WTC11 (cell line): ENCODE data around the gene NDUFS2.

ENCODE experiments used
- ATF2 ChIP-seq: sonication (generic); formaldehyde crosslinking; IDR thresholded peaks from 2 replicates; pipeline ENCODE4 v1.8.1; 2022; ENCODE audit warnings: low read depth, missing genetic modification reagents, borderline replicate concordance
- CTCF ChIP-seq: fragments of 200-600 bp; IDR thresholded peaks from 2 replicates; pipeline ENCODE4 v1.8.0; 2022; ENCODE audit warnings: antibody characterized with exemption
- ETV6 ChIP-seq: sonication (generic); formaldehyde crosslinking; IDR thresholded peaks from 2 replicates; pipeline ENCODE4 v1.8.1; 2022; ENCODE audit warnings: mild to moderate bottlenecking, missing genetic modification reagents
- FOXK1 ChIP-seq: sonication (generic); formaldehyde crosslinking; IDR thresholded peaks from 2 replicates; pipeline ENCODE4 v1.8.0; 2022; ENCODE audit warnings: mild to moderate bottlenecking, moderate library complexity, missing genetic modification reagents
- NR2C2 ChIP-seq: sonication (generic); formaldehyde crosslinking; IDR thresholded peaks from 2 replicates; pipeline ENCODE4 v1.8.0; 2022; ENCODE audit warnings: mild to moderate bottlenecking, missing genetic modification reagents
- TCF7 ChIP-seq: sonication (generic); formaldehyde crosslinking; IDR thresholded peaks from 2 replicates; pipeline ENCODE4 v1.8.0; 2022; ENCODE audit warnings: mild to moderate bottlenecking, low read depth, missing genetic modification reagents, moderate library complexity
- TEAD1 ChIP-seq: sonication (generic); formaldehyde crosslinking; IDR thresholded peaks from 2 replicates; pipeline ENCODE4 v1.8.0; 2022; ENCODE audit warnings: mild to moderate bottlenecking, missing genetic modification reagents
- ZNF512 ChIP-seq: sonication (generic); formaldehyde crosslinking; IDR thresholded peaks from 2 replicates; pipeline ENCODE4 v1.8.1; 2022; ENCODE audit warnings: missing genetic modification reagents, borderline replicate concordance
- TF ChIP-seq, protein P1 (sequence below): sonication (generic); formaldehyde crosslinking; IDR thresholded peaks from 2 replicates; pipeline ENCODE4 v1.8.0; 2023; ENCODE audit warnings: missing genetic modification reagents
- TF ChIP-seq, protein P2 (sequence below): sonication (generic); formaldehyde crosslinking; conservative IDR thresholded peaks from 2 replicates; pipeline ENCODE4 v1.8.1; 2023; ENCODE audit warnings: mild to moderate bottlenecking, low read depth, missing genetic modification reagents, moderate library complexity
- TF ChIP-seq, protein P3 (sequence below): sonication (generic); formaldehyde crosslinking; IDR thresholded peaks from 2 replicates; pipeline ENCODE4 v1.8.1; 2023; ENCODE audit warnings: mild to moderate bottlenecking, missing genetic modification reagents, moderate library complexity

- TF ChIP-seq CTCF = no peak
- no peak for TF ChIP-seq ZNF512 (CRISPR knock-in tag)
- no peak for TF ChIP-seq ETV6
- TF ChIP-seq, protein P1, sequence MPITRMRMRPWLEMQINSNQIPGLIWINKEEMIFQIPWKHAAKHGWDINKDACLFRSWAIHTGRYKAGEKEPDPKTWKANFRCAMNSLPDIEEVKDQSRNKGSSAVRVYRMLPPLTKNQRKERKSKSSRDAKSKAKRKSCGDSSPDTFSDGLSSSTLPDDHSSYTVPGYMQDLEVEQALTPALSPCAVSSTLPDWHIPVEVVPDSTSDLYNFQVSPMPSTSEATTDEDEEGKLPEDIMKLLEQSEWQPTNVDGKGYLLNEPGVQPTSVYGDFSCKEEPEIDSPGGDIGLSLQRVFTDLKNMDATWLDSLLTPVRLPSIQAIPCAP (CRISPR knock-in tag) = no peak
- TF ChIP-seq FOXK1 (CRISPR knock-in tag) = peak; percentile 46; the same call in 1 of the 2 replicates
- TF ChIP-seq, protein P2, sequence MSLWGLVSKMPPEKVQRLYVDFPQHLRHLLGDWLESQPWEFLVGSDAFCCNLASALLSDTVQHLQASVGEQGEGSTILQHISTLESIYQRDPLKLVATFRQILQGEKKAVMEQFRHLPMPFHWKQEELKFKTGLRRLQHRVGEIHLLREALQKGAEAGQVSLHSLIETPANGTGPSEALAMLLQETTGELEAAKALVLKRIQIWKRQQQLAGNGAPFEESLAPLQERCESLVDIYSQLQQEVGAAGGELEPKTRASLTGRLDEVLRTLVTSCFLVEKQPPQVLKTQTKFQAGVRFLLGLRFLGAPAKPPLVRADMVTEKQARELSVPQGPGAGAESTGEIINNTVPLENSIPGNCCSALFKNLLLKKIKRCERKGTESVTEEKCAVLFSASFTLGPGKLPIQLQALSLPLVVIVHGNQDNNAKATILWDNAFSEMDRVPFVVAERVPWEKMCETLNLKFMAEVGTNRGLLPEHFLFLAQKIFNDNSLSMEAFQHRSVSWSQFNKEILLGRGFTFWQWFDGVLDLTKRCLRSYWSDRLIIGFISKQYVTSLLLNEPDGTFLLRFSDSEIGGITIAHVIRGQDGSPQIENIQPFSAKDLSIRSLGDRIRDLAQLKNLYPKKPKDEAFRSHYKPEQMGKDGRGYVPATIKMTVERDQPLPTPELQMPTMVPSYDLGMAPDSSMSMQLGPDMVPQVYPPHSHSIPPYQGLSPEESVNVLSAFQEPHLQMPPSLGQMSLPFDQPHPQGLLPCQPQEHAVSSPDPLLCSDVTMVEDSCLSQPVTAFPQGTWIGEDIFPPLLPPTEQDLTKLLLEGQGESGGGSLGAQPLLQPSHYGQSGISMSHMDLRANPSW (CRISPR knock-in tag) = no peak
- no peak for TF ChIP-seq TCF7
- 0 out of 2 replicates have a peak, but pooled peaks have one; percentile 39 for TF ChIP-seq TEAD1 (CRISPR knock-in tag)
- TF ChIP-seq ATF2 (CRISPR knock-in tag) = no peak
- TF ChIP-seq, protein P3, sequence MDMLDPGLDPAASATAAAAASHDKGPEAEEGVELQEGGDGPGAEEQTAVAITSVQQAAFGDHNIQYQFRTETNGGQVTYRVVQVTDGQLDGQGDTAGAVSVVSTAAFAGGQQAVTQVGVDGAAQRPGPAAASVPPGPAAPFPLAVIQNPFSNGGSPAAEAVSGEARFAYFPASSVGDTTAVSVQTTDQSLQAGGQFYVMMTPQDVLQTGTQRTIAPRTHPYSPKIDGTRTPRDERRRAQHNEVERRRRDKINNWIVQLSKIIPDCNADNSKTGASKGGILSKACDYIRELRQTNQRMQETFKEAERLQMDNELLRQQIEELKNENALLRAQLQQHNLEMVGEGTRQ (CRISPR knock-in tag) = no peak
- TF ChIP-seq NR2C2 (CRISPR knock-in tag) = no peak
Observed at GRCh38 chr1:161225534-161226319, 23.6 kb downstream of the NDUFS2 start, which contains the start of gene TOMM40L.
